Occipital lobe (tissue), 2 donors: Measurements from ENCODE around the gene GPR65. TPM values are rescaled to one million over a fixed set of nuclear protein-coding genes. Genes with fewer than 3 reads are reported as not detected.
A peak's percentile ranks its signal among the peaks of the same experiment; 100 is the strongest.

Source experiments
- DNase-seq: peaks from one replicate; lab custom pipeline; 2025; lab: John Stamatoyannopoulos, UW
- total RNA-seq: library from RNA; depleted of rRNA; stranded (reverse); fragments of >200 nt; gene quantifications from one replicate; pipeline ENCODE4 v1.2.3, GENCODE V29; 2014

Gene GPR65, protein sequence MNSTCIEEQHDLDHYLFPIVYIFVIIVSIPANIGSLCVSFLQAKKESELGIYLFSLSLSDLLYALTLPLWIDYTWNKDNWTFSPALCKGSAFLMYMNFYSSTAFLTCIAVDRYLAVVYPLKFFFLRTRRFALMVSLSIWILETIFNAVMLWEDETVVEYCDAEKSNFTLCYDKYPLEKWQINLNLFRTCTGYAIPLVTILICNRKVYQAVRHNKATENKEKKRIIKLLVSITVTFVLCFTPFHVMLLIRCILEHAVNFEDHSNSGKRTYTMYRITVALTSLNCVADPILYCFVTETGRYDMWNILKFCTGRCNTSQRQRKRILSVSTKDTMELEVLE
- total RNA-seq, result 0.47 TPM

DNA sequence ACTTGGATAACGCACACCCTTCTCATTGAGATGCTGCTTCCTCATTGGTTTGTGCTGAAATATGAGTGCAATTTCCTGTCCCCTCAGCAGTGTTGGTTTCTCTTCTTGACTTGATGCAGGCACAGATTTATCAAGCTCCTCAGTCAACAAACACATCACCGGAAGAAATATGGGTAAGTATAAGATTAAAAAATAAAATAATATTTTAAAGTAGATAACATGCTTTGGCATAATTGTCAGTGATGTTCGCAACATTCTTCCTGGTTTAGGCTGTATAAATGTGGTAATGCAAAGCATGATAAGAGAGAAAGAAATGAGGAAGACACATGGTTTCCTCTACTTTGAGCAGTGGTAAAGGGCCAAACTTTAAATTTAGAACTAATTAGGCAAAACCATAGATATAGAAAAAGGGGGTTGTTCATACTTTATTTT, at the start of gene GPR65:
GPR65 (plus strand) TSS at position 86 of the 432 bp plus-strand sequence. CDS start 5,713 bp downstream, outside the sequence.
- DNase-seq, result no peak

DNA sequence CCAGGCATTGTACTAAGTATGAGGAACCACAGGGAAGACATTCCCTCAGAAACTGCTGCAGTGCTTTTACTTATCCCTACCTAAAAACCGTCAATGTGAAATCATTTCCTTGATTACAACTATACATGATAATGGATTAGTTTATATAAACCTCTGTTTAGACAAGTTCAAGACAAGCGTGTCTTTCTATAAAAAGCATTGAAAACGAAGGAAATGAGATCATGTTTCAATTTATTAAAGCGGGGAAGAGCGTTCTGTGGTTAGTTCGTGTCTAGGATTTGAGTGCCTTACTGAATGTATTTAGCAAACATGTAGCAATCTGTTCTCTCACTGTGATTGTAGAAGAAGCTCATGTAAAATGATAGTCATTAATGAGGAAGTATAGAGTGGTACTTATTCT, 49.4 kb upstream of the GPR65 start:
- DNase-seq, result no peak

DNA sequence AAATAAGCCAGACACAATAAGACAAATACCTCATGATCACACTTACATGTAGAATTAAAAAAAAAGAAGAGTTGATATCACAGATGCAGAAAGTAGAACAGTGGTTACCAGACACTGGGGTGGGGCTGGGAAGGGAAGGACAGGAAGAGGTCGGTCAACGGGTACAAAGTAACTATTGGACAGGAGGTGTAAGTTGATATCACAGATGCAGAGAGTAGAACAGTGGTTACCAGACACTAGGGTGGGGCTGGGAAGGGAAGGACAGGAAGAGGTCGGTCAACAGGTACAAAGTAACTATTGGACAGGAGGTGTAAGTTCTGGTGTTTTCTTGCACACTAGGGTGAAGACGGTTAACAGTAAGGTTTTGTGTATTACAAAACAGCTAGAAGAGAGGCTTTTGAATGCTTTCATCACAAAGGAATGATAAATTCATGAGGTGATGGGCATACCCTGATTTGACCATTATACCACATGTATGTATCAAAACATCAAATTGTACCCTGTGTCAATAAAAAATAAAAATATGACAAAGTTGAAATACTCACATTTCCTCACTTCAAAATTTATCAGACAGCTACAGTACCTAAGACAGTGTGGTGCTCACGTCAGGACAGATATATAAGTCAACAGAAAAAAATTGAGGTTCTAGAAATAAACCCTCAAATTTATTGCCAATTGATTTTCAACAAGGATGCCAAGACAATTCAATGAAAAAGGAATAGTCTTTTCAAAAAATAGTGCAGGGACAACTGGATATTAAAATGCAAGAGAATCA, 44.7 kb upstream of the GPR65 start:
- no peak for DNase-seq

DNA sequence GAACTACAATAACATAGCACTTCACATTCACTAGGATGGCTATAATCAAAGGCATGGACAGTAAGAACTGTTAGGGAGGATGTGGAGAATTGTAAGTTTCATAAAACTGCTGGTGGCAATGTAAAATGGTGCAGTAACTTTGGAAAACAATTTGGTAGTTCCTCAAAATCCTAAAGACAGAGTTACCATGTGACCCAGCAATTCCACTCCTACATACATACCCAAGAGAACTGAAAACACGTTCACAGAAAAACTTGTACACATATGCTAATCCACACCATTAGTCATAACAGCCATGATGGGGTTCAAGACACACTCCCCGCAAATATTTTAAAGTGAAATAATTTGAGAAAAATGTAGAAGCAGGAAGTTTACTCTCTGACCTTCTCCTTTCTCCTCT, 43.7 kb upstream of the GPR65 start:
- no peak for DNase-seq

DNA sequence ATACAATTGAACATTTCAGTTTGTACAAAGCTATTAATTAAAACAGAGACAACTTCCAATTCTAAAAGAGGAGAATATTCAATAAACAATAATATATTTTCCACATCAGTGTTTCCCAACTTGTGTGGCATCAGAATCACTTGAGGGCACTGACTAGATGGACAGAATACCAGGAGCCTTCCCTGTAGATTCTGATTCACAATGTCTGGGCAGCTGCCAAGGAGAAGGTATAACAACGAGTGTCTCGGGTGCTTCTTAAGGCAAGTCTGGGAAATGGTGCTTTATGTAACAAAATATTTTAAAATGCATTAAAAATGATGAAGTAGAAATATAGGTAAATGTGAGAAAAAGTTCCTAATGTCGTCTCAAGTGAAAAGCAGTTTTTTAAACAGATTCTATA, 38.1 kb upstream of the GPR65 start:
- DNase-seq, result no peak

DNA sequence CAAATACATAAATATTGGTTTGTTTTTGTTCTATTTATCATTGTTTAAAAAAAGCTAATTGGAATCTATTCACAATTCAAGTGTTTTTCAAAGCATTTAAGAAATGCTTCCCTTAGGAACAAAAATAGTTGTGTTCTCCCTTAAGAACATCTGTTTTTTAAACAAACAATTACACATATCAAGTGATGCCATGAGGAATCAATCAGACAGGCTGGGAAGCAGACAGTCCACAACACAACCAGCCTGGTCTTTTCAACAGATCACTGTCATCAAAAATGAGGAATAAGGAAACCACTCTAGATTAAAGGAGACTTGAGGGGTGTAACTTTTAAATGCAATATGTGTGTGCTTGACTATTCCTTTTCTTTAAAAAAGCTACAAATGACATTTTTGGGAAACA, 37.4 kb upstream of the GPR65 start:
- no peak for DNase-seq

DNA sequence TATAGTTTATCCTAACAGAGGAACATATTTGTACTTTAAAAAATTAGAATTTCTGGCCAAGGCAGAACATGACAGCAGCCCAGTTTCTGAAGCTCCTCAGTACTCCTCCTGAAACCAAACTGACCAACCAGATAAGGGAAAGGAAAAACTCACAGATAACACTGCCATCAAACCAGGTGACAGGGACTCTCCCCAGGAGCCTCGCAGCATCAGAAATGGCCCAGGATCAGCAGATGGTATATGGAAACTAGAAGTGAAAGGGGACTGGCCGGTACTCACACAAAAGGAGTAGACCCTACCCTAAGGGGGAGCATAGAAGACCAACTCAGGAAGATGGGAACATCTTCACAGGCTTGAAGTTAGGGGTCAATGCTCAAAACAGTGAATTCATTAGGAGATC, 33.9 kb upstream of the GPR65 start:
- DNase-seq, result no peak

DNA sequence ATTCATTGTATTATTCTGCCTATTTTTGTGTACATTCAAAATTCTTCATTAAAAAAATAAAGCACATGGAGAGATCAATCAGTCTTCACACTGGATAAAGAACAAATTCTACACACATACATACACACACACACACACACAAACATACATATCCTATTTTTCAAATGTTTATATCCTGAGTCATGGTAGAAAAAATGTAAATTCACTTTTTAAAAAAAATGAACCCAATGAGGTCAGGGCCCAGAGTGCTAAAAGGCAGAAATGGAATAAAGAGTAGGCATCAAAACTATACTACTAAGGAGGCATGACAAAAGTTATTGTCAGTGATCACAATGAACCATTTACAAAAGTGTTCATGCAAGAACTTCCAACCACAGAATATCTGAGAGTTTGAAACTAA, 29.3 kb upstream of the GPR65 start:
- DNase-seq, result no peak

DNA sequence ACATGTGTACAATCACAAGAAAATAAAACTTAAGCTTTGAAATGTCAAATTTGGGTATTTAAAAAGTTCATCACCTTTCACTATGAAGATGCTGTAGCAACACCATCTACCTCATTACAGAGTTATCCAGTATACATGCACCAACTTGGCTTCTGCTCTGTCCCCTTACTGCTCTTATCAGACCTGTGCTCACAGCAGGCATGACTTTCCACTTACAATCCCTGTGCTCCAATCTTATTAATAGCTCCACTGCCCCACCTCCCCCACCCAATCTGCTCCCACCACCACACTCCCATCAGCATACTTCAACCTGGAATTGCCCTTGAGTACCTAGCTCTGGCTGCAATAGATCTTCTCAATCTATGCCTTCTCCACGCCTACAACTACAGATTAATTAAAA, 25.2 kb upstream of the GPR65 start:
- DNase-seq, result no peak

DNA sequence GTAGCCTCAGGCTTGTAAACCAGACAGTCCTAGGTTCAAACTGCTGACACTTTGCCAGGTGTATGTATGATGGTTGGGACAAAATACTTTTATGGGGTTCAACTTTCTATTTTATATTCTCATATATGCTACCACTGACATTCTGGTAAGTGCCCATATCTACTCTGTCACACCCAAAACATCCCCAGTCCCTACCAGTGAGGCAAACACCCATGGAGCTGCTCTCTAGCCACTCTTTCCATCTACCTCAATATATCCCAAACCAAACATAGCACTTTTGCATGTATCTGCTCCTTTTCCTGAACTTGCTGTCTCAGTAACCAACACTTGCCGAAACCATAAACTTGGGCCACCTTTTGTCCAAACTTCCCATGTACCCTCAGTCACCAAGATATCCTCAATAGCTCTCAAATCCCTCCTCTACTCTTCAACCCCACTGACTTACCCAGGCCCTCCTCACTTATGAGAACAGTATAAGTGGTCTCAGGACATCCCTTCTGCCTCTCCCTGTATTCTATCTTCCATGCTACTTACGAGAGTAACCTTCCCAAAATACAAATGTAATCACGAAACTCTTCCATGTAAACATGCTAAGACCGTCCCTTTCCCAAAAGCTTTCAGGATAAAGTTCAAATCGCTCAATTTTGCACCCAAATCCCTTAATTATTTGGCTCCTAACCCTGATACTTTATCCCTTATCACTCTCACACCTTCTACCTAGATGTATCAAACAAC, 15.5 kb upstream of the GPR65 start:
- DNase-seq, result no peak

DNA sequence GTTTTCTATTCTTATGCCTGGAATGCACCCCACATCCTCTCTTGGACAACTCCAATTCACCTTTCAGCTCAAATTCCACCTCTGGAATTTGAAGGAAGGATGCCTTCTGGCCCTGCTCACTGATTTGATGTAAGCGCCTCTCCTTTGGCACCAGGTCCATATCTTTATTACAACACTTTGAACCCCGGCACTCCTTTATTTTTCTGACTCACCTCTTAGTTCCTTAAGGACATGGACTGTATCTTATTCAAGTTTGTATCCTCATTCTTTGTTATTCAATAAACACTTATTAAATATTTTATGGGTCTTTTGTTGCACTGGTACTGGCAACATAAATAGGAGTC, 15.0 kb upstream of the GPR65 start:
- DNase-seq, result no peak

DNA sequence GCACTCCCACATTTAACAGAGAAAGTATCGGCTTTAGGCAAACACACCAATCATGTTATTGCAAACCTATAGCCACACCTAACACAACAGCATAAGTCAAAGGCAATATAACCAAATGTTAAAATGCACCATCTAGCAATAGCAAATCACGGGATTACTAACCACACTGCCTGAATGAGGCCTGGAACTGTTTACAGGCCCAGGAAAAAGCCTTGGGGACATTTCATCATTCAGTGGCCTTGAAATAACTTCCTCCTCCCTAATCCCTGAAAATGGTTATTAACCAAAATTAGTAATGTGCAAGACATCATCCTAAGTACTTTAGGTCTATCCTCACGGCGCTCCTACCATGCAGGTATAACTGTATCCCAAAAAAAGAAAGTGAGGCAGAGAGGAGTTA, 14.3 kb upstream of the GPR65 start:
- DNase-seq, result no peak

DNA sequence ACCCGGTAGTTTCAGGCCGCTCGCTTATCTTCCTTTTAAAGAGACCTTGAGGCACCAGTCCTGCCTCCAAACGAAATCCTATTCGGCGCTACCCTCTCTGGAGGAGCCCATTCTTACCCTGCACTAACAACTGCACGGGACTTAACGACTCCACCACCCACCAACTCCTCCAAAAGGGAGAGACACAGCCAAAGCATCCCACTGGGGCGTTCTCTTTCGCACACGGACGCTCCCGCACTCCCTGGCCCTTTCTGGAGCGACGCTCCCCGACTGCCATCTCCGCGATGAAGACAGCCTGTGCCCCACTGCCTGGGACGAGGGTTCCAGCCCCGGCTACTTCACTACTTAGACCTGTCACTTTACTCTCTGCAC, 12.6 kb upstream of the GPR65 start:
- DNase-seq, result peak; percentile 31

DNA sequence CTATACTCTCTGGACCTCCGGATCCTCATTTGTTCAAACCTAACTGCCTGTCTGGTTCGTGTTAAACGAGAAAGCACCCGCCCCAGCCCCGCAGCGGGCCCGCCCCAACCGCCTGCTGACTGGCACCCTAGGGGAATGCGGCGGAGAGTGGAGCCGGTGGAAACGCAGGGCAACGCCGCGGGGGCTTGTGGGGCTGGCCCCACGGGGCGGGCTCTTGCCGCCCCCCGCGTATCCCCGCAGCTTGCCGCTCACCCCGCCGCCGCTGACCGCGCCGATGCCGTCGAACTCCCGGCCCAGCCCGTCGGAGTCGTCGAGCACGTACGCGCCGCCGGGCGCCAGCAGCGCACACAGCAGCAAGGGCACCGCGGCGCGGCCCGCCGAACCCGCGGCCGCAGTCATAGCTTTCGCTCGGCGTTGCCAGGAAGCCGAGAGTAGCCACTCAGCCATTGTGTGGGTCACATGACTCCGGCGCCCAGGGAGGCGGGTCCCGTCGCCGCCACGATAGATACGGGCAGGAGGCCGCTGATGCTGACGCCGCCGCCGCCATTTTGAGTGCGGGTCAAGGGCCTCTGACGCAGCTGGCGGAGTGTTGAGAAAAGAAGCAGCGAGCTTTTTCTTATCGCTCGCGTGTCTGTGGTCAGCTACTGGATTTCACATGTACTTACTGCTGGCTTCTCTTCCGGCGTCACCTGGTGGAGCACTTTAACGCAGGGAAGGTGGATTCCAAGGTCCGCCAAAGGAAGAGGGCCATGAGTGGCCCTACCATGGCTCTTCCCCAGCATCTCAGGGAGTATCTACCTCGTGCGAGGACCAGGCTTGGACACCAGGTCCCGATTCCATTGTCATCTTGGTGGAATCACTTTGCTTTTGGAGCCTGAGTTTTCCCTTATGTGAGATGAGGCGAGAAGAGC, 12.0 kb upstream of the GPR65 start, which contains the start of gene GALC:
GALC (minus strand) TSS at position 465 of the 911 bp plus-strand sequence; CDS start at position 447, 18 bp downstream.
- DNase-seq, result peak; percentile 92

DNA sequence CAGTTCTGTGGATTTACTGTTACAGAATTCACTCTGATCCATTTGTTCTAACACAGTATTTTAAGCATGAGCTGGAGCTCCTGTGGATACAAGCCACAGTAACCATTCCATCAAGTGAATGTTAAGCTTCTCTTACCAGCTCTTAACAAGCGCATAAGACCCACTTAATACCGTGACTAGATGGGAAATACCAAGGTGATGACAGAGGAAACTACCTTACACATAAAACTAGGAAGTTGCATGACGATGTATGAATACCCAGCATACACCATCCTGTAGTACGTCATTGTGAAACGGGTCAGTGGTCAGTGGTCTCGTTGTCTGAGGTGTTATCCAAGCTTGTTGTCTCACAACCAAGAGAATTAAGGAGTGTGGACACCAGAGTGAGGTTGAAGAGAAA, 10.0 kb upstream of the GPR65 start:
- DNase-seq, result no peak

DNA sequence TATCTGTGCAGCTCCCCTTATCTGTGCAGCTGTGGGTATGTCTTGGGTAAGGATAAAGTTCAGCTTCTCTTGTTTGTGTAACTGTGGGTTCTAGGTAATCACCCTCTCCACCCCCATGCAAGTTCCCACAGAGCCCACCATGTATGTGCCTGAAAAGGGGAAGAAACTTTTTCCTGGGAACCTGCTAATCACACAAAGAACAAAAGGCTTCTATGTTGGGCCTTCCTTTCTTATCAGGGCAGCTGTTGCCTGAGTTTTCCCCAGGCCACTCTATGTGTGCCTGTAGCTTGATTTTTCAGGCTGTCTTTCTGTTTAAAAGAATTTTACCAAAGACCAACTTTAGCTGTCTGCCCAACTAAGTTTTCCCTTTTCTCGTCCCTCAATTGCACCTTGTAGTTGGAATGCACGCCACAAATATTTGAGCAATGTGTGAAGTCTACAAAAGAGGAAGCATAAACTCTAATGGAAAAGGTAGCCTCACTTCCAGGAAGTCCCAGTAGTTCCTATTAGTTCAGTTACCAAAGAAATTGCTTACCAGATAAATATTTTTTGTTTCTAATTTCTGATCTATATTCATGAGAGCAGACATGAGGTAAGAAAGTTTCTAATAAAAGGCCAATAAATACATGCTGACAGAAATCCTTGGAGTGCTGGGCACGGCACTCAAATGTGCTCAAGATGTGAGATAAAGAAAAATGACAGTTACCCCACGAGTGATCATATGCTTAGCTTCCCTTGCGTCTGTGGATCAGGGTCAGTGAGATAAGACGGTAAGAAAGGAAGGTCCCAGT, 9.2 kb upstream of the GPR65 start:
- no peak for DNase-seq

DNA sequence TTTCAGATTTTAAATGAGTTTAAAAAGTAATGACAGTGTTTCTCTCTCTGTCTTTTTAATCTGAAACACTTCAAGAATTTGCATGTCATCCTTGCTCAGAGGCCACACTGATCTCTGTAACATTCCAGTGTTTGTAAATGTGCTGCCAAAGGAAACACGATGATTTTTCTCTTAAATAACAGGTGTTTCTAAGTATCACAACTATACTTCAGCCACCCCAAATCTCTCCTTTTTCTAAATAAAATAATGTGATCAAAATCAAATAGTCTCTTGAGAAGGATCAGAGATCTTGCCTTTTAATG, 8.7 kb upstream of the GPR65 start:
- no peak for DNase-seq

DNA sequence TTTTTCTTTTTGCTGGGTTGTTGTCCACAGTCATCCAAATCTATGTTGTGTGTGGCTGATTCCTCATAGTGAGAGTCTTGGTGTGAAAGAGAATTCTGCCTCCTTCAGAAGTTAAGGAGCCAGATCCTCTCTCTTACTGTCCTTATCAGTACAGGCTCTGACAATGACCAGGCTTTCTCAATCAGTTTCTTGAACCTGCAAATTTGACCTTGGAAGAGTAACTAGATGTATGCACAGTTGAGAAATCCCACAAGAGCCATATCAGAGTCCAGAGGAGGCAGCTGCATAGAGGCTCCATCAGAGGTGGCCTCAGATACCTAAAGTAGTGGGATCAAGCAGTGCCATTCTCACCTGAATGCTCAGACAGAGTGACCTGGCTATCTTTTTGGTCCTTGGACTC, 6.5 kb upstream of the GPR65 start:
- DNase-seq, result no peak

DNA sequence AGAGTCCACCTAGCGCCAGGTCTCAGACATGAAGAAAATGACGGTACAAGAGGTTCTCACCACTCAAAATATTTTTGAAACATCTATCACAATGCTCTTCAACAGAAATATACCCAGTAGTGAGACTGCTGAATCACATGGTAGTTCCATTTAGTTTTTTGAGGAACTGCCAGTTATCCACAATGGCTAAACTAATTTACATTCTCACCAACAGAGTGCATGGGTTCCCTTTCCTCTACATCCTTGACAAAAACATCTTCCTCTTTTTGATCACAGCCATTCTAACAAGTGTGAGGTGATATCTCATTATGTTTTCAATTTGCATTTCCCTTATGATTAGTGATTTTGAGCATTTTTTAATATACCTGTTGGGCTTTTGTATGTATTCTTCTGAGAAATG, 5.7 kb upstream of the GPR65 start:
- no peak for DNase-seq

DNA sequence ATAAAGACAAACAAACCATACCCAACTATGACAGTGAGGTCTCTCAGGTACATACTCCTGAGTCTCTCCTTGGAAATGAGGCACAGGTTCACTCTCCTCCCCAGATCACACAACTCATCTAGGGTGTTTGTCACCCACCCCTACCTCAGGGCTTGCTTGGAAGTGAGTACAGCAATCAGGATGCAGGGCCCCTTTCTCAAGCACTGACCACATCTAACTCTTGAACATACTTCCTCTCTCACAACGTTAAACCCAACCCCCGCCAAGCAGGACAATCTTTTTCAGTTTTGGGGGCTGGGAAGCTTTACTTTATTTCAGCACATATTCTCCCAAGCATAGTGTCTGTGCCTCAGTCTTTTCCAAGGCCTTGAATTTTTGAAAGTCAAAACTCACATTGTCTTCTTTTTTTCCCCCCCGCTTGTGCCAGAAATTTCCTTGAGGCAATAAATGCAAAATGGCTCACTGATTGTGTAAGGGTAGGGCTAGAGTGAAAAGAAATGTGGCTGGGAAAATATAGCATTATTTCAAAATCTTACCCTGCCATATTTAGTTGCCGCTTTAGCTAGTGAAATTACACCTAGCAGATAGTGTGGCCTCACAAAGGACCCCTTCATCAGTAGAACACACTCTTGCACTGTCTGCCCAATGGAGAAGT, 2.4 kb upstream of the GPR65 start:
- DNase-seq, result no peak
